ENCODE results near the gene ADPRHL1.

GRCh38 chr13:113354831-113355610, 98.3 kb downstream of the ADPRHL1 start:
- TF ChIP-seq CTCF (IDR thresholded peaks at IDR 0.05 in 8 of 11, conservative IDR thresholded peaks at IDR 0.05 in 3 of 11): no peak
- TF ChIP-seq POLR2A (IDR thresholded peaks at IDR 0.05): no peak

Data from spleen (tissue), 7 donors.